NB4 (cell line): ENCODE measurements around the gene PATE2.

Source experiments
- DNase-seq: peaks from one replicate; pipeline ENCODE4 v3.0.0; 2010; ENCODE audit warnings: low read depth
- H3K4me3 ChIP-seq: one replicate; pipeline ENCODE4 v1.5.1; 2011; ENCODE audit warnings: mild to moderate bottlenecking, low read depth, low read length, moderate library complexity
- CTCF ChIP-seq: IDR thresholded peaks from one replicate; pipeline ENCODE4 v1.5.1; 2012; ENCODE audit warnings: low read depth, low read length
- MAX ChIP-seq: IDR thresholded peaks from 2 replicates; pipeline ENCODE4 v1.6.1; 2011; ENCODE audit warnings: low read depth, low read length
- MYC ChIP-seq: IDR thresholded peaks from 2 replicates; pipeline ENCODE4 v1.6.1; 2011; ENCODE audit warnings: low read depth, low read length
- POLR2A ChIP-seq: IDR thresholded peaks from 2 replicates; pipeline ENCODE4 v1.6.1; 2011; ENCODE audit warnings: mild to moderate bottlenecking; ENCODE audit not compliant: insufficient read length; ENCODE audit errors: extremely low read depth

PATE2 gene

DNA sequence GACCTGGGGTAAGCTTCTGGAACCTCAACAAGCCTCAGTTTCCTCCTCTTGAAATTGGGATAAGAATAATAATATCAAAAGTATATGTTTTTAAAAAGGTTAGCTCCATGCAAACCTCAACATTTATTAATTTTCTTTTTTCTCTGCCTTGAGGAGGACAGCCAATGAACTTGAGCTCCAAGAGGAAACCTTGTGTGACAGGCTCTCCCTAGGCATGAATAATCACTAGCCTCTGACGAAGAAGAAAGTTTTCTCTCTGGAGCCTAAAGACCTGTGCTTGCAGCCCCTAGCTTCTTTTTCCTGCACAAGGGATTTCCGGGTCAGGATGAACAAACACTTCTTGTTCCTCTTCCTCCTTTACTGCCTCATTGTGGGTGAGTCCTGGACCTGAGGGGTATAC is 9.2 kb upstream of the PATE2 start, which contains the start of gene PATE3:
Gene PATE3 (plus strand): TSS at position 301 of the 400 bp plus-strand sequence. CDS start 25 bp downstream, at position 326.
- no peak within 1 kb of the TSS for H3K4me3 ChIP-seq
- no peak for TF ChIP-seq CTCF
- DNase-seq: no peak

DNA sequence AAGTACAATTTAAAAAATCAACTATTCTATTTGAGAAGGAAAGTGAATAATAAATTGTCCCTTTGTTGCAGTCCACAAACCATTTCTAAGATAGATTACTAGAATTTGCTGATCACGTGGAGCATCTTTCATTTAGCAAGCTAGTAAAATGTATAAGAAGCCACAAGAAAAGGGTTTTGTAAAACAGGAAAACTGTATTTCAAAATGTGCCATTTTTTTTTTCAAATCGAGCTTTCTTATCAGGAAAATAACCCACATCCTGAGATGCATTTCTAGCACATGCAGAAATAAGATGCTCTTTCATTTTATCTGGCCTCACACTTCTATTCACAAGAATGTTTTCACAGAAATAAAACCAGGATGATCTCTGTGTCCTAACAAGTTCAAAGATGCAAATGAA is 6.0 kb upstream of the PATE2 start:
- TF ChIP-seq POLR2A (no peak), MAX (no peak), CTCF (no peak), MYC (no peak)
- DNase-seq: no peak
- no peak overlapping the region for H3K4me3 ChIP-seq

DNA sequence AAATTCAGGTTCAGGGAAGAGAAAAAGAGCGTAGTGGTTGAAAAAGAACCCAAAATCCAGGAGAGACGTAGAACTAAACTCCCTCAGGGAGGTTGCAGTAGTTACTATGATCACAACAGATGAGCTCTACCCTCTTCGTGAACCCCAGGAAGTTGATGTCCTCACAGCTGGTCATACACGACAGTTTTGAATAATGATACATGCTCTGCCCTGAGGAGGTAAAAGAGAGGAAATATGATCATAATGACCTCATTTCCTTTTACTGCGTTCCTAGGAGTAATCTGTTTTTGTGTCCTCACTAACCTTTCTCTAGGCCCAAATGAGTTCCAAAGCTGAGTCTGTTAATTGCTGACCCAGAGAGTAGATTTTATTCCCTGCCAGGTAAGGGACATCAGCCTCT is 1.3 kb downstream of the PATE2 start:
- no peak overlapping the region for H3K4me3 ChIP-seq
- TF ChIP-seq POLR2A: no peak
- no peak for TF ChIP-seq MYC
- TF ChIP-seq MAX: no peak
- TF ChIP-seq CTCF: no peak
- no peak for DNase-seq

GRCh38 chr11:125773516-125773915 is 5.1 kb downstream of the PATE2 start:
- no peak for DNase-seq
- no peak overlapping the region for H3K4me3 ChIP-seq
- no peak for TF ChIP-seq MYC
- no peak for TF ChIP-seq CTCF
- TF ChIP-seq MAX: no peak
- TF ChIP-seq POLR2A: no peak

DNA sequence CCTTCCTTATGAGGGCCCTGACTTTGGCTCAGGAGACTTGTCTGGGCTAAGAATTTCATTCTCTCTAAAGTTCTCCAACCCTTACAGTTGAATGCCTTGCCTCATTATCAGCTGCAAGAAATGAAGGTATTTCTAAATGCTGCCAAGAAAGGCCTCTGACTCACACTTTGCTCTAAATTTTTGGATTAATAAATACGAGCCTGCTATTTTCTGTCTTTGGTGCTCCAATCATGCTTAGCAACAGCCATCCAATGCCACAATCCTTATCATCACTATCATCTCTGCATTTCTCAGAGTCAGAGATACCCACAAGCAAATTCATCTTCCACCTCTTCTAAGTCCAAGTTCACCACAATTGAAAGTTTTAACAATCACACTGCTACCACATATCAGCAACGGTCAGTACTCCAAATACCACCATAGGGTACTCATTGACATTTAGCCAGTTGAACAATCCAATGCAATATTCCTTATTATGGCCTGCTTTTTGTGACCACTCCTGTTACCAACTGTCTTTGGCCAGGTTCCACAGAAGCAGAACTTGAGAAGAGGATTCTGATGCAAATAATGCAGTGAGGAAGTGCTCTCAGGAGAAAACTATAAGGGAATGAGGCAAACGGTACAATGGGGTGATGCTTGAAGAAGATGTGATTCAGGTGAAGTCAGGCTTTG is 5.7 kb downstream of the PATE2 start:
- H3K4me3 ChIP-seq: no peak overlapping the region
- no peak for DNase-seq
- no peak for TF ChIP-seq MAX

DNA sequence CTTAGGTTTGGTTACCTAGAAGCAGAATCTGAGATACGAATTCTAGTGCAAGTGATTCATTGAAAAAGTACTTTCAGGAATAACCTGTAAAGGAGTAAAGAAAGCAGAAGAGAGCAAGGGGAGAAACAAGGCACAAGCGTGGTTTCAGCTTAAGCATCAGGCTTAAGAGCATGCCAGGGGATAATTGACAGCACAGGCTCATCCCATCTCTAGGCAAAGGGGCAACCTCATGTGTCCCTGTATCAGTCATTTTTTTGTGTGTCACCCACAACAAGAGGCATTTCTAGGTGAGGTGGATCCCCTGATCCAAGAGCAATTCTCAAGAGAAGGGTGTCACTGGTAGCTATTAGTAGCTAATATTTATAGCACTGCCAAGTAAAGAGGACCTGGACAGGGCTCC is 8.0 kb downstream of the PATE2 start:
- no peak for DNase-seq
- no peak for TF ChIP-seq POLR2A
- TF ChIP-seq MAX: no peak
- no peak for TF ChIP-seq MYC
- TF ChIP-seq CTCF: no peak
- H3K4me3 ChIP-seq: no peak overlapping the region
